Liver (tissue), 3 donors: ENCODE results near the gene SPAG9.

Source experiments
- EGR1 ChIP-seq, 2 donors: IDR thresholded peaks; 2 replicates each; pipeline ENCODE4 v1.6.1; 2016 to 2018; ENCODE audit warnings: antibody characterized with exemption in 2 of 2, low read depth in 2 of 2
- JUND ChIP-seq, 2 donors: IDR thresholded peaks; 2 replicates each; pipeline ENCODE4 v1.6.1; 2016; ENCODE audit warnings: antibody characterized with exemption in 2 of 2
- RAD21 ChIP-seq, 2 donors: IDR thresholded peaks; 2 replicates each; pipeline ENCODE4 v1.6.1; 2016; ENCODE audit warnings: antibody characterized with exemption in 2 of 2, mild to moderate bottlenecking in 2 of 2
- SP1 ChIP-seq: IDR thresholded peaks from 2 replicates; pipeline ENCODE4 v1.6.1; 2018; ENCODE audit warnings: antibody characterized with exemption, mild to moderate bottlenecking
- TF ChIP-seq, protein P1 (sequence below): IDR thresholded peaks from 2 replicates; pipeline ENCODE4 v1.6.1; 2016; ENCODE audit warnings: antibody characterized with exemption, mild to moderate bottlenecking
- TF ChIP-seq, protein P2 (sequence below): fragments of 150-350 bp; IDR thresholded peaks from 2 replicates; pipeline ENCODE4 v1.5.1; 2017; ENCODE audit warnings: improper control_type of control experiment, low read depth, low read length; ENCODE audit not compliant: missing input control
- TF ChIP-seq, protein P3 (sequence below): IDR thresholded peaks from 2 replicates; pipeline ENCODE4 v1.6.1; 2016; ENCODE audit warnings: antibody characterized with exemption
- donor health status: healthy.
- donor health status: healthy.

DNA sequence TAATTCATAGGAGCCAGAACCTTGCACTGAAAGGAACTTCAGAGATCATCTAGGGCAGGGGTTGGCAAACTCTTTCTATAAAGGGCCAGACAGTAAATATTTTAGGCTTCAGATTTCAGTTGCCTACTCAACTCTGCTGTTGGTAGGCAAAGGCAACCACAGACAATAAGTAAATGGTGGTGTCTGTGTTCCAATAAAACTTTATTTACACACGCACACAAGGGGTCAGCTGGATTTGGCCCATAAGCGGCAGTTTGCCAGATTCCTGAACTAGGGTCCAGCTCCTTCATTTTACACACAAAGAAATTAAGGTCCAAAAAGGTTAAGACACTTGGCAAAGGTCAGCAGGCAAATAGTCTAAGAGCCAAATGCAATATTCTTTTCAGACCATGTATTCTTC lies 107.3 kb downstream of the SPAG9 start:
- TF ChIP-seq JUND (IDR thresholded peaks at IDR 0.05) (no peak), SP1 (no peak), RAD21 (IDR thresholded peaks at IDR 0.05) (no peak), EGR1 (IDR thresholded peaks at IDR 0.05; ENCODE audit: low read depth in 2 of 2) (no peak)
- TF ChIP-seq, protein P1, sequence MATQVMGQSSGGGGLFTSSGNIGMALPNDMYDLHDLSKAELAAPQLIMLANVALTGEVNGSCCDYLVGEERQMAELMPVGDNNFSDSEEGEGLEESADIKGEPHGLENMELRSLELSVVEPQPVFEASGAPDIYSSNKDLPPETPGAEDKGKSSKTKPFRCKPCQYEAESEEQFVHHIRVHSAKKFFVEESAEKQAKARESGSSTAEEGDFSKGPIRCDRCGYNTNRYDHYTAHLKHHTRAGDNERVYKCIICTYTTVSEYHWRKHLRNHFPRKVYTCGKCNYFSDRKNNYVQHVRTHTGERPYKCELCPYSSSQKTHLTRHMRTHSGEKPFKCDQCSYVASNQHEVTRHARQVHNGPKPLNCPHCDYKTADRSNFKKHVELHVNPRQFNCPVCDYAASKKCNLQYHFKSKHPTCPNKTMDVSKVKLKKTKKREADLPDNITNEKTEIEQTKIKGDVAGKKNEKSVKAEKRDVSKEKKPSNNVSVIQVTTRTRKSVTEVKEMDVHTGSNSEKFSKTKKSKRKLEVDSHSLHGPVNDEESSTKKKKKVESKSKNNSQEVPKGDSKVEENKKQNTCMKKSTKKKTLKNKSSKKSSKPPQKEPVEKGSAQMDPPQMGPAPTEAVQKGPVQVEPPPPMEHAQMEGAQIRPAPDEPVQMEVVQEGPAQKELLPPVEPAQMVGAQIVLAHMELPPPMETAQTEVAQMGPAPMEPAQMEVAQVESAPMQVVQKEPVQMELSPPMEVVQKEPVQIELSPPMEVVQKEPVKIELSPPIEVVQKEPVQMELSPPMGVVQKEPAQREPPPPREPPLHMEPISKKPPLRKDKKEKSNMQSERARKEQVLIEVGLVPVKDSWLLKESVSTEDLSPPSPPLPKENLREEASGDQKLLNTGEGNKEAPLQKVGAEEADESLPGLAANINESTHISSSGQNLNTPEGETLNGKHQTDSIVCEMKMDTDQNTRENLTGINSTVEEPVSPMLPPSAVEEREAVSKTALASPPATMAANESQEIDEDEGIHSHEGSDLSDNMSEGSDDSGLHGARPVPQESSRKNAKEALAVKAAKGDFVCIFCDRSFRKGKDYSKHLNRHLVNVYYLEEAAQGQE = no peak
- TF ChIP-seq, protein P2, sequence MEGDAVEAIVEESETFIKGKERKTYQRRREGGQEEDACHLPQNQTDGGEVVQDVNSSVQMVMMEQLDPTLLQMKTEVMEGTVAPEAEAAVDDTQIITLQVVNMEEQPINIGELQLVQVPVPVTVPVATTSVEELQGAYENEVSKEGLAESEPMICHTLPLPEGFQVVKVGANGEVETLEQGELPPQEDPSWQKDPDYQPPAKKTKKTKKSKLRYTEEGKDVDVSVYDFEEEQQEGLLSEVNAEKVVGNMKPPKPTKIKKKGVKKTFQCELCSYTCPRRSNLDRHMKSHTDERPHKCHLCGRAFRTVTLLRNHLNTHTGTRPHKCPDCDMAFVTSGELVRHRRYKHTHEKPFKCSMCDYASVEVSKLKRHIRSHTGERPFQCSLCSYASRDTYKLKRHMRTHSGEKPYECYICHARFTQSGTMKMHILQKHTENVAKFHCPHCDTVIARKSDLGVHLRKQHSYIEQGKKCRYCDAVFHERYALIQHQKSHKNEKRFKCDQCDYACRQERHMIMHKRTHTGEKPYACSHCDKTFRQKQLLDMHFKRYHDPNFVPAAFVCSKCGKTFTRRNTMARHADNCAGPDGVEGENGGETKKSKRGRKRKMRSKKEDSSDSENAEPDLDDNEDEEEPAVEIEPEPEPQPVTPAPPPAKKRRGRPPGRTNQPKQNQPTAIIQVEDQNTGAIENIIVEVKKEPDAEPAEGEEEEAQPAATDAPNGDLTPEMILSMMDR = no peak
- TF ChIP-seq, protein P3, sequence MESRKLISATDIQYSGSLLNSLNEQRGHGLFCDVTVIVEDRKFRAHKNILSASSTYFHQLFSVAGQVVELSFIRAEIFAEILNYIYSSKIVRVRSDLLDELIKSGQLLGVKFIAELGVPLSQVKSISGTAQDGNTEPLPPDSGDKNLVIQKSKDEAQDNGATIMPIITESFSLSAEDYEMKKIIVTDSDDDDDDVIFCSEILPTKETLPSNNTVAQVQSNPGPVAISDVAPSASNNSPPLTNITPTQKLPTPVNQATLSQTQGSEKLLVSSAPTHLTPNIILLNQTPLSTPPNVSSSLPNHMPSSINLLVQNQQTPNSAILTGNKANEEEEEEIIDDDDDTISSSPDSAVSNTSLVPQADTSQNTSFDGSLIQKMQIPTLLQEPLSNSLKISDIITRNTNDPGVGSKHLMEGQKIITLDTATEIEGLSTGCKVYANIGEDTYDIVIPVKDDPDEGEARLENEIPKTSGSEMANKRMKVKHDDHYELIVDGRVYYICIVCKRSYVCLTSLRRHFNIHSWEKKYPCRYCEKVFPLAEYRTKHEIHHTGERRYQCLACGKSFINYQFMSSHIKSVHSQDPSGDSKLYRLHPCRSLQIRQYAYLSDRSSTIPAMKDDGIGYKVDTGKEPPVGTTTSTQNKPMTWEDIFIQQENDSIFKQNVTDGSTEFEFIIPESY = no peak
